Loucy (cell line): ENCODE results near the gene PDE6B.

Experiments
- H2AFZ ChIP-seq: fragments of 200-600 bp; sonication (generic); 2 replicates; pipeline ENCODE4 v1.6.0; 2016; ENCODE audit warnings: antibody characterized with exemption, mild to moderate bottlenecking, low read length, moderate library complexity
- H3F3A ChIP-seq: fragments of 200-600 bp; 2 replicates; pipeline ENCODE4 v1.6.0; 2016; ENCODE audit warnings: antibody characterized with exemption, low read depth, mild to moderate bottlenecking
- H3K27me3 ChIP-seq: fragments of 200-600 bp; sonication (generic); 2 replicates; pipeline ENCODE4 v1.6.1; 2014; ENCODE audit warnings: low read length, mild to moderate bottlenecking; ENCODE audit not compliant: insufficient read depth, poor library complexity, severe bottlenecking
- H3K36me3 ChIP-seq: fragments of 200-600 bp; sonication (generic); 2 replicates; pipeline ENCODE4 v1.6.1; 2016; ENCODE audit warnings: low read length; ENCODE audit not compliant: insufficient read depth
- H3K4me1 ChIP-seq: fragments of 200-600 bp; sonication (generic); 2 replicates; pipeline ENCODE4 v1.5.1; 2014; ENCODE audit warnings: low read length, mild to moderate bottlenecking; ENCODE audit not compliant: insufficient read depth, poor library complexity, severe bottlenecking
- H3K4me2 ChIP-seq: fragments of 200-600 bp; sonication (generic); 2 replicates; pipeline ENCODE4 v1.6.0; 2014; ENCODE audit warnings: antibody characterized with exemption, low read length, low read depth, mild to moderate bottlenecking; ENCODE audit not compliant: poor library complexity, severe bottlenecking
- H3K4me3 ChIP-seq: fragments of 200-600 bp; sonication (generic); 2 replicates; pipeline ENCODE4 v1.5.1; 2014; ENCODE audit warnings: low read length, mild to moderate bottlenecking, mixed read lengths; ENCODE audit not compliant: poor library complexity, severe bottlenecking
- H3K79me2 ChIP-seq: fragments of 200-600 bp; sonication (generic); 2 replicates; pipeline ENCODE4 v1.6.1; 2014; ENCODE audit warnings: low read length; ENCODE audit not compliant: insufficient read depth
- H3K9ac ChIP-seq: fragments of 200-600 bp; sonication (generic); 2 replicates; pipeline ENCODE4 v1.6.0; 2014; ENCODE audit warnings: mild to moderate bottlenecking, low read depth, low read length, moderate library complexity; ENCODE audit not compliant: poor library complexity, severe bottlenecking
- H3K9me2 ChIP-seq: fragments of 200-600 bp; sonication (generic); replicated peaks from 2 replicates; pipeline ENCODE4 v1.6.1; 2016; ENCODE audit warnings: low read depth, low read length, mixed read lengths
- H3K9me3 ChIP-seq: fragments of 200-600 bp; sonication (generic); 2 replicates; pipeline ENCODE4 v1.6.1; 2014; ENCODE audit warnings: mild to moderate bottlenecking, antibody characterized with exemption, low read length, low read depth; ENCODE audit not compliant: insufficient read depth
- H4K20me1 ChIP-seq: fragments of 200-600 bp; sonication (generic); 2 replicates; pipeline ENCODE4 v1.6.0; 2014; ENCODE audit warnings: antibody characterized with exemption, low read length, mild to moderate bottlenecking; ENCODE audit not compliant: insufficient read depth, poor library complexity, severe bottlenecking
- CTCF ChIP-seq: fragments of 200-600 bp; sonication (generic); conservative IDR thresholded peaks from 2 replicates; pipeline ENCODE4 v1.5.1; 2014; ENCODE audit warnings: mild to moderate bottlenecking, antibody characterized with exemption, low read length
- EZH2phosphoT487 ChIP-seq: fragments of 200-600 bp; IDR thresholded peaks from 2 replicates; pipeline ENCODE4 v1.6.1; 2018; ENCODE audit warnings: antibody characterized with exemption, mild to moderate bottlenecking, moderate library complexity, borderline replicate concordance

The PDE6B gene

GRCh38 chr4:663046-663437 lies 37.7 kb downstream of the PDE6B start:
- peaks cover 13% of the 10 kb centered on the region; the same call in 1 of the 2 replicates for H3K79me2 ChIP-seq
- peak overlapping the region; percentile 86 for H3K4me2 ChIP-seq
- peaks cover 14% of the 10 kb centered on the region for H3K4me1 ChIP-seq
- peak overlapping the region; percentile 95 for H3K9ac ChIP-seq
- H3K4me3 ChIP-seq = peak overlapping the region; percentile 96
- no peaks in the 10 kb centered on the region for H3K27me3 ChIP-seq
- H3K9me2 ChIP-seq = no peaks in the 10 kb centered on the region
- no peaks in the 10 kb centered on the region for H3K9me3 ChIP-seq
- H3F3A ChIP-seq = no peaks in the 10 kb centered on the region
- H4K20me1 ChIP-seq = no peaks in the 10 kb centered on the region
- H3K36me3 ChIP-seq = no peaks in the 10 kb centered on the region
- TF ChIP-seq EZH2phosphoT487 = no peak
- TF ChIP-seq CTCF = no peak
- peak overlapping the region; percentile 97 for H2AFZ ChIP-seq

GRCh38 chr4:663438-664428 lies 38.4 kb downstream of the PDE6B start:
- no peaks in the 10 kb centered on the region for H3K27me3 ChIP-seq
- H3K4me3 ChIP-seq = peak overlapping the region; percentile 96
- H3F3A ChIP-seq = no peaks in the 10 kb centered on the region
- TF ChIP-seq EZH2phosphoT487 = no peak
- peak; percentile 33 for TF ChIP-seq CTCF
- no peaks in the 10 kb centered on the region for H3K36me3 ChIP-seq
- no peaks in the 10 kb centered on the region for H3K9me3 ChIP-seq
- H3K79me2 ChIP-seq = peaks cover 13% of the 10 kb centered on the region; the same call in 1 of the 2 replicates
- H3K9me2 ChIP-seq = no peaks in the 10 kb centered on the region
- H2AFZ ChIP-seq = peak overlapping the region; percentile 97
- no peaks in the 10 kb centered on the region for H4K20me1 ChIP-seq
- H3K4me2 ChIP-seq = peak overlapping the region; percentile 86
- H3K9ac ChIP-seq = peak overlapping the region; percentile 95
- H3K4me1 ChIP-seq = peaks cover 14% of the 10 kb centered on the region

GRCh38 chr4:664713-665231 lies 39.4 kb downstream of the PDE6B start:
- Histone ChIP-seq H3K79me2 (peaks cover 13% of the 10 kb centered on the region; the same call in 1 of the 2 replicates), H3K27me3 (no peaks in the 10 kb centered on the region), H3K36me3 (no peaks in the 10 kb centered on the region), H3K9me3 (no peaks in the 10 kb centered on the region), H3K4me2 (peak overlapping the region; percentile 86), H3K4me1 (peaks cover 14% of the 10 kb centered on the region), H3K4me3 (peak overlapping the region; percentile 96), H3K9ac (peak overlapping the region; percentile 95), H2AFZ (peak overlapping the region; percentile 97; the same call in 1 of the 2 replicates), H4K20me1 (no peaks in the 10 kb centered on the region), H3F3A (no peaks in the 10 kb centered on the region), H3K9me2 (no peaks in the 10 kb centered on the region)
- TF ChIP-seq EZH2phosphoT487 = no peak
- no peak for TF ChIP-seq CTCF
